WTC11 (cell line): Measurements from ENCODE around the gene ELMO3. TPM values are rescaled to one million over a fixed set of nuclear protein-coding genes. Genes with fewer than 3 reads are reported as not detected.

ENCODE experiments used
- CREM ChIP-seq: sonication (generic); formaldehyde crosslinking; IDR thresholded peaks from 2 replicates; pipeline ENCODE4 v1.8.1; 2022; ENCODE audit warnings: mild to moderate bottlenecking, missing genetic modification reagents, moderate library complexity
- EMX1 ChIP-seq: fragments of 250-450 bp; sonication (Bioruptor Pico); IDR thresholded peaks from 2 replicates; pipeline ENCODE4 v1.8.0; 2021; ENCODE audit warnings: mild to moderate bottlenecking
- FOXP1 ChIP-seq: sonication (generic); formaldehyde crosslinking; IDR thresholded peaks from 2 replicates; pipeline ENCODE4 v1.8.0; 2022; ENCODE audit warnings: missing genetic modification reagents, mild to moderate bottlenecking, moderate library complexity, borderline replicate concordance
- GABPB1 ChIP-seq: sonication (generic); formaldehyde crosslinking; IDR thresholded peaks from 2 replicates; pipeline ENCODE4 v1.8.1; 2023; ENCODE audit warnings: mild to moderate bottlenecking, missing genetic modification reagents
- JAZF1 ChIP-seq: fragments of 250-450 bp; sonication (Bioruptor Pico); IDR thresholded peaks from 2 replicates; pipeline ENCODE4 v1.9.0; 2021; ENCODE audit warnings: moderate library complexity, mild to moderate bottlenecking, inconsistent platforms
- KAT7 ChIP-seq: sonication (generic); formaldehyde crosslinking; IDR thresholded peaks from 2 replicates; pipeline ENCODE4 v1.8.1; 2023; ENCODE audit warnings: missing genetic modification reagents, mild to moderate bottlenecking, borderline replicate concordance
- NFATC4 ChIP-seq: fragments of 250-450 bp; sonication (Bioruptor Pico); IDR thresholded peaks from 2 replicates; pipeline ENCODE4 v1.9.0; 2021; ENCODE audit warnings: mild to moderate bottlenecking
- NFE2L1 ChIP-seq: sonication (generic); formaldehyde crosslinking; IDR thresholded peaks from 2 replicates; pipeline ENCODE4 v1.8.1; 2023; ENCODE audit warnings: missing genetic modification reagents
- NFYB ChIP-seq: sonication (generic); formaldehyde crosslinking; conservative IDR thresholded peaks from 2 replicates; pipeline ENCODE4 v1.8.0; 2022; ENCODE audit warnings: low read depth, missing genetic modification reagents
- NR1H2 ChIP-seq: sonication (generic); formaldehyde crosslinking; IDR thresholded peaks from 2 replicates; pipeline ENCODE4 v1.9.0; 2021; ENCODE audit warnings: mild to moderate bottlenecking, moderate library complexity, missing genetic modification reagents
- OVOL2 ChIP-seq: fragments of 250-450 bp; sonication (Bioruptor Pico); IDR thresholded peaks from 2 replicates; pipeline ENCODE4 v1.9.0; 2021; ENCODE audit warnings: mild to moderate bottlenecking, borderline replicate concordance
- PRRX2 ChIP-seq: fragments of 250-450 bp; sonication (Bioruptor Pico); IDR thresholded peaks from 2 replicates; pipeline ENCODE4 v1.8.0; 2021; ENCODE audit warnings: mild to moderate bottlenecking
- SMAD4 ChIP-seq: sonication (generic); formaldehyde crosslinking; IDR thresholded peaks from 2 replicates; pipeline ENCODE4 v1.8.0; 2022; ENCODE audit warnings: mild to moderate bottlenecking, missing genetic modification reagents
- TCF7 ChIP-seq: sonication (generic); formaldehyde crosslinking; IDR thresholded peaks from 2 replicates; pipeline ENCODE4 v1.8.0; 2022; ENCODE audit warnings: mild to moderate bottlenecking, low read depth, missing genetic modification reagents, moderate library complexity
- ZNF232 ChIP-seq: sonication (generic); formaldehyde crosslinking; IDR thresholded peaks from 2 replicates; pipeline ENCODE4 v1.8.0; 2022; ENCODE audit warnings: mild to moderate bottlenecking, missing genetic modification reagents
- ZNF317 ChIP-seq: sonication (generic); formaldehyde crosslinking; IDR thresholded peaks from 2 replicates; pipeline ENCODE4 v1.8.1; 2023; ENCODE audit warnings: low read depth, mild to moderate bottlenecking, moderate library complexity, missing genetic modification reagents, borderline replicate concordance
- total RNA-seq: library from RNA; stranded (reverse); gene quantifications from 3 replicates; pipeline ENCODE4 v1.2.3, GENCODE V29; 2021
- TF ChIP-seq, protein P1 (sequence below): sonication (generic); formaldehyde crosslinking; IDR thresholded peaks from 2 replicates; pipeline ENCODE4 v1.8.0; 2023; ENCODE audit warnings: mild to moderate bottlenecking, missing genetic modification reagents
- TF ChIP-seq, protein P2 (sequence below): fragments of 250-450 bp; sonication (Bioruptor Pico); IDR thresholded peaks from 2 replicates; pipeline ENCODE4 v1.8.0; 2021; ENCODE audit warnings: mild to moderate bottlenecking
- TF ChIP-seq, protein P3 (sequence below): sonication (generic); formaldehyde crosslinking; IDR thresholded peaks from 2 replicates; pipeline ENCODE4 v1.8.1; 2023; ENCODE audit warnings: mild to moderate bottlenecking, missing genetic modification reagents, moderate library complexity
- TF ChIP-seq, protein P4 (sequence below): sonication (generic); formaldehyde crosslinking; IDR thresholded peaks from 2 replicates; pipeline ENCODE4 v1.8.1; 2023; ENCODE audit warnings: mild to moderate bottlenecking, missing genetic modification reagents, moderate library complexity
- TF ChIP-seq, protein P5 (sequence below): sonication (generic); formaldehyde crosslinking; IDR thresholded peaks from 2 replicates; pipeline ENCODE4 v1.8.1; 2023; ENCODE audit warnings: mild to moderate bottlenecking, moderate library complexity, missing genetic modification reagents
- TF ChIP-seq, protein P6 (sequence below): fragments of 250-450 bp; sonication (Bioruptor Pico); IDR thresholded peaks from 2 replicates; pipeline ENCODE4 v1.9.0; 2021; ENCODE audit warnings: mild to moderate bottlenecking, borderline replicate concordance
- TF ChIP-seq, protein P7 (sequence below): sonication (generic); formaldehyde crosslinking; IDR thresholded peaks from 2 replicates; pipeline ENCODE4 v1.8.1; 2023; ENCODE audit warnings: mild to moderate bottlenecking, missing genetic modification reagents
- TF ChIP-seq, protein P8 (sequence below): sonication (generic); formaldehyde crosslinking; IDR thresholded peaks from 2 replicates; pipeline ENCODE4 v1.8.0; 2022; ENCODE audit warnings: mild to moderate bottlenecking, missing genetic modification reagents

ELMO3 gene
- total RNA-seq, 1 experiment from 2014 or later, result 13.6 TPM

DNA sequence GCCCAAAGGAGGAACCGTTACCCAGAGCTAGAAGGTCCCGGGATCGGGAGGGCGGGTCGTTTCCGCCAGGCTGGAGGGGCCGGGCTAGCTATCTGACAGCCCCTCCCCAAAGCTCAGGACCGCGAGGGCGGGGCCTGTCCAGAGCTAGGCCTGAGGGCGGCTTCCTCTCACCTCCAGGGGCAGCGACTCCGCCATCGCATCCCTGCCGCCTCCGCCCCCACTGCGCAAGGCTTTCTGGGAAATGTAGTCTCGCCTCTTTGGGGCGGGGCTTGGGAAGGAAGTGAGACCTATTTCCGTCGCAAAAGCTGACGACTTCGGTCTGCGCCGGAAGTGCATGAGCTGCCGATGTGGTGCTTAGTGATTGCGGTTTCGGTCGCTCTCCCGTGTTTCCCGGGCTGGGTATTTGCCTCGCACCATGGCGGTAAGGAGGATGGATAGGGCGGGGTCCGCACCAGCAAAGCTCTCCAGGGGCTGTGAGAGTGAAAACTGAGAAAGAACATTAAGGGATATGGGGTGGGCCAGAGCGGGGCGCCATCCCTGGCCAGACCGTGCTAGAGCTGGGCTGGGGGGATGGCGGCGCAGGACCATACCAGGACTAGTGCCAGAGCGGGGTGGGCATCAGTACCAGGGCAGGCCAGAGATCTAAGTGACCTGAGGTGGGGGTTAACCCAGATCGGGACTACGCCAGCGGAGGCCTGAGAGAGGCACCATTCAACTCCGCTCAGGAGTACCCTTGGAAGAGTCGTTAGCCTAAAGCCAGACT, 28.1 kb downstream of the ELMO3 start, which contains the start of gene TMEM208 (continued):
- TF ChIP-seq, protein P1, sequence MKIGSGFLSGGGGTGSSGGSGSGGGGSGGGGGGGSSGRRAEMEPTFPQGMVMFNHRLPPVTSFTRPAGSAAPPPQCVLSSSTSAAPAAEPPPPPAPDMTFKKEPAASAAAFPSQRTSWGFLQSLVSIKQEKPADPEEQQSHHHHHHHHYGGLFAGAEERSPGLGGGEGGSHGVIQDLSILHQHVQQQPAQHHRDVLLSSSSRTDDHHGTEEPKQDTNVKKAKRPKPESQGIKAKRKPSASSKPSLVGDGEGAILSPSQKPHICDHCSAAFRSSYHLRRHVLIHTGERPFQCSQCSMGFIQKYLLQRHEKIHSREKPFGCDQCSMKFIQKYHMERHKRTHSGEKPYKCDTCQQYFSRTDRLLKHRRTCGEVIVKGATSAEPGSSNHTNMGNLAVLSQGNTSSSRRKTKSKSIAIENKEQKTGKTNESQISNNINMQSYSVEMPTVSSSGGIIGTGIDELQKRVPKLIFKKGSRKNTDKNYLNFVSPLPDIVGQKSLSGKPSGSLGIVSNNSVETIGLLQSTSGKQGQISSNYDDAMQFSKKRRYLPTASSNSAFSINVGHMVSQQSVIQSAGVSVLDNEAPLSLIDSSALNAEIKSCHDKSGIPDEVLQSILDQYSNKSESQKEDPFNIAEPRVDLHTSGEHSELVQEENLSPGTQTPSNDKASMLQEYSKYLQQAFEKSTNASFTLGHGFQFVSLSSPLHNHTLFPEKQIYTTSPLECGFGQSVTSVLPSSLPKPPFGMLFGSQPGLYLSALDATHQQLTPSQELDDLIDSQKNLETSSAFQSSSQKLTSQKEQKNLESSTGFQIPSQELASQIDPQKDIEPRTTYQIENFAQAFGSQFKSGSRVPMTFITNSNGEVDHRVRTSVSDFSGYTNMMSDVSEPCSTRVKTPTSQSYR, result no peak
- TF ChIP-seq EMX1 (CRISPR knock-in tag) (no peak), NFYB (no peak), ZNF232 (CRISPR knock-in tag) (no peak), JAZF1 (CRISPR knock-in tag) (no peak), NFATC4 (CRISPR knock-in tag) (peak; percentile 47; the same call in 1 of the 2 replicates), TCF7 (CRISPR knock-in tag) (no peak), PRRX2 (no peak), KAT7 (CRISPR knock-in tag) (no peak), CREM (peak; percentile 100), GABPB1 (CRISPR knock-in tag) (peak; percentile 93), FOXP1 (CRISPR knock-in tag) (no peak), NR1H2 (CRISPR knock-in tag) (no peak), SMAD4 (CRISPR knock-in tag) (no peak), NFE2L1 (CRISPR knock-in tag) (no peak), OVOL2 (no peak), ZNF317 (no peak)
- TF ChIP-seq, protein P2, sequence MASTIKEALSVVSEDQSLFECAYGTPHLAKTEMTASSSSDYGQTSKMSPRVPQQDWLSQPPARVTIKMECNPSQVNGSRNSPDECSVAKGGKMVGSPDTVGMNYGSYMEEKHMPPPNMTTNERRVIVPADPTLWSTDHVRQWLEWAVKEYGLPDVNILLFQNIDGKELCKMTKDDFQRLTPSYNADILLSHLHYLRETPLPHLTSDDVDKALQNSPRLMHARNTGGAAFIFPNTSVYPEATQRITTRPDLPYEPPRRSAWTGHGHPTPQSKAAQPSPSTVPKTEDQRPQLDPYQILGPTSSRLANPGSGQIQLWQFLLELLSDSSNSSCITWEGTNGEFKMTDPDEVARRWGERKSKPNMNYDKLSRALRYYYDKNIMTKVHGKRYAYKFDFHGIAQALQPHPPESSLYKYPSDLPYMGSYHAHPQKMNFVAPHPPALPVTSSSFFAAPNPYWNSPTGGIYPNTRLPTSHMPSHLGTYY (CRISPR knock-in tag), result peak; percentile 18; the same call in 1 of the 2 replicates
- TF ChIP-seq, protein P3, sequence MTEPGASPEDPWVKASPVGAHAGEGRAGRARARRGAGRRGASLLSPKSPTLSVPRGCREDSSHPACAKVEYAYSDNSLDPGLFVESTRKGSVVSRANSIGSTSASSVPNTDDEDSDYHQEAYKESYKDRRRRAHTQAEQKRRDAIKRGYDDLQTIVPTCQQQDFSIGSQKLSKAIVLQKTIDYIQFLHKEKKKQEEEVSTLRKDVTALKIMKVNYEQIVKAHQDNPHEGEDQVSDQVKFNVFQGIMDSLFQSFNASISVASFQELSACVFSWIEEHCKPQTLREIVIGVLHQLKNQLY, result no peak
- TF ChIP-seq, protein P4, sequence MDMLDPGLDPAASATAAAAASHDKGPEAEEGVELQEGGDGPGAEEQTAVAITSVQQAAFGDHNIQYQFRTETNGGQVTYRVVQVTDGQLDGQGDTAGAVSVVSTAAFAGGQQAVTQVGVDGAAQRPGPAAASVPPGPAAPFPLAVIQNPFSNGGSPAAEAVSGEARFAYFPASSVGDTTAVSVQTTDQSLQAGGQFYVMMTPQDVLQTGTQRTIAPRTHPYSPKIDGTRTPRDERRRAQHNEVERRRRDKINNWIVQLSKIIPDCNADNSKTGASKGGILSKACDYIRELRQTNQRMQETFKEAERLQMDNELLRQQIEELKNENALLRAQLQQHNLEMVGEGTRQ (CRISPR knock-in tag), result 0 out of 2 replicates have a peak, but pooled peaks have one; percentile 17
- TF ChIP-seq, protein P5, sequence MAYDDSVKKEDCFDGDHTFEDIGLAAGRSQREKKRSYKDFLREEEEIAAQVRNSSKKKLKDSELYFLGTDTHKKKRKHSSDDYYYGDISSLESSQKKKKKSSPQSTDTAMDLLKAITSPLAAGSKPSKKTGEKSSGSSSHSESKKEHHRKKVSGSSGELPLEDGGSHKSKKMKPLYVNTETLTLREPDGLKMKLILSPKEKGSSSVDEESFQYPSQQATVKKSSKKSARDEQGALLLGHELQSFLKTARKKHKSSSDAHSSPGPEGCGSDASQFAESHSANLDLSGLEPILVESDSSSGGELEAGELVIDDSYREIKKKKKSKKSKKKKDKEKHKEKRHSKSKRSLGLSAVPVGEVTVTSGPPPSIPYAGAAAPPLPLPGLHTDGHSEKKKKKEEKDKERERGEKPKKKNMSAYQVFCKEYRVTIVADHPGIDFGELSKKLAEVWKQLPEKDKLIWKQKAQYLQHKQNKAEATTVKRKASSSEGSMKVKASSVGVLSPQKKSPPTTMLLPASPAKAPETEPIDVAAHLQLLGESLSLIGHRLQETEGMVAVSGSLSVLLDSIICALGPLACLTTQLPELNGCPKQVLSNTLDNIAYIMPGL (CRISPR knock-in tag), result peak; percentile 43; the same call in 1 of the 2 replicates
- TF ChIP-seq, protein P6, sequence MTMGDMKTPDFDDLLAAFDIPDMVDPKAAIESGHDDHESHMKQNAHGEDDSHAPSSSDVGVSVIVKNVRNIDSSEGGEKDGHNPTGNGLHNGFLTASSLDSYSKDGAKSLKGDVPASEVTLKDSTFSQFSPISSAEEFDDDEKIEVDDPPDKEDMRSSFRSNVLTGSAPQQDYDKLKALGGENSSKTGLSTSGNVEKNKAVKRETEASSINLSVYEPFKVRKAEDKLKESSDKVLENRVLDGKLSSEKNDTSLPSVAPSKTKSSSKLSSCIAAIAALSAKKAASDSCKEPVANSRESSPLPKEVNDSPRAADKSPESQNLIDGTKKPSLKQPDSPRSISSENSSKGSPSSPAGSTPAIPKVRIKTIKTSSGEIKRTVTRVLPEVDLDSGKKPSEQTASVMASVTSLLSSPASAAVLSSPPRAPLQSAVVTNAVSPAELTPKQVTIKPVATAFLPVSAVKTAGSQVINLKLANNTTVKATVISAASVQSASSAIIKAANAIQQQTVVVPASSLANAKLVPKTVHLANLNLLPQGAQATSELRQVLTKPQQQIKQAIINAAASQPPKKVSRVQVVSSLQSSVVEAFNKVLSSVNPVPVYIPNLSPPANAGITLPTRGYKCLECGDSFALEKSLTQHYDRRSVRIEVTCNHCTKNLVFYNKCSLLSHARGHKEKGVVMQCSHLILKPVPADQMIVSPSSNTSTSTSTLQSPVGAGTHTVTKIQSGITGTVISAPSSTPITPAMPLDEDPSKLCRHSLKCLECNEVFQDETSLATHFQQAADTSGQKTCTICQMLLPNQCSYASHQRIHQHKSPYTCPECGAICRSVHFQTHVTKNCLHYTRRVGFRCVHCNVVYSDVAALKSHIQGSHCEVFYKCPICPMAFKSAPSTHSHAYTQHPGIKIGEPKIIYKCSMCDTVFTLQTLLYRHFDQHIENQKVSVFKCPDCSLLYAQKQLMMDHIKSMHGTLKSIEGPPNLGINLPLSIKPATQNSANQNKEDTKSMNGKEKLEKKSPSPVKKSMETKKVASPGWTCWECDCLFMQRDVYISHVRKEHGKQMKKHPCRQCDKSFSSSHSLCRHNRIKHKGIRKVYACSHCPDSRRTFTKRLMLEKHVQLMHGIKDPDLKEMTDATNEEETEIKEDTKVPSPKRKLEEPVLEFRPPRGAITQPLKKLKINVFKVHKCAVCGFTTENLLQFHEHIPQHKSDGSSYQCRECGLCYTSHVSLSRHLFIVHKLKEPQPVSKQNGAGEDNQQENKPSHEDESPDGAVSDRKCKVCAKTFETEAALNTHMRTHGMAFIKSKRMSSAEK (CRISPR knock-in tag), result 0 out of 2 replicates have a peak, but pooled peaks have one; percentile 17
- TF ChIP-seq, protein P7, sequence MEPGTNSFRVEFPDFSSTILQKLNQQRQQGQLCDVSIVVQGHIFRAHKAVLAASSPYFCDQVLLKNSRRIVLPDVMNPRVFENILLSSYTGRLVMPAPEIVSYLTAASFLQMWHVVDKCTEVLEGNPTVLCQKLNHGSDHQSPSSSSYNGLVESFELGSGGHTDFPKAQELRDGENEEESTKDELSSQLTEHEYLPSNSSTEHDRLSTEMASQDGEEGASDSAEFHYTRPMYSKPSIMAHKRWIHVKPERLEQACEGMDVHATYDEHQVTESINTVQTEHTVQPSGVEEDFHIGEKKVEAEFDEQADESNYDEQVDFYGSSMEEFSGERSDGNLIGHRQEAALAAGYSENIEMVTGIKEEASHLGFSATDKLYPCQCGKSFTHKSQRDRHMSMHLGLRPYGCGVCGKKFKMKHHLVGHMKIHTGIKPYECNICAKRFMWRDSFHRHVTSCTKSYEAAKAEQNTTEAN (CRISPR knock-in tag), result no peak
- TF ChIP-seq, protein P8, sequence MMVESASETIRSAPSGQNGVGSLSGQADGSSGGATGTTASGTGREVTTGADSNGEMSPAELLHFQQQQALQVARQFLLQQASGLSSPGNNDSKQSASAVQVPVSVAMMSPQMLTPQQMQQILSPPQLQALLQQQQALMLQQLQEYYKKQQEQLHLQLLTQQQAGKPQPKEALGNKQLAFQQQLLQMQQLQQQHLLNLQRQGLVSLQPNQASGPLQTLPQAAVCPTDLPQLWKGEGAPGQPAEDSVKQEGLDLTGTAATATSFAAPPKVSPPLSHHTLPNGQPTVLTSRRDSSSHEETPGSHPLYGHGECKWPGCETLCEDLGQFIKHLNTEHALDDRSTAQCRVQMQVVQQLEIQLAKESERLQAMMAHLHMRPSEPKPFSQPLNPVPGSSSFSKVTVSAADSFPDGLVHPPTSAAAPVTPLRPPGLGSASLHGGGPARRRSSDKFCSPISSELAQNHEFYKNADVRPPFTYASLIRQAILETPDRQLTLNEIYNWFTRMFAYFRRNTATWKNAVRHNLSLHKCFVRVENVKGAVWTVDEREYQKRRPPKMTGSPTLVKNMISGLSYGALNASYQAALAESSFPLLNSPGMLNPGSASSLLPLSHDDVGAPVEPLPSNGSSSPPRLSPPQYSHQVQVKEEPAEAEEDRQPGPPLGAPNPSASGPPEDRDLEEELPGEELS, result no peak
